ENCODE results near the gene MRGPRD.
"Not testable (repeated sequence)": the region's sequence is repeated elsewhere in the genome, so short reads cannot be mapped to it uniquely, and the experiment has no call there.

Gene MRGPRD

DNA sequence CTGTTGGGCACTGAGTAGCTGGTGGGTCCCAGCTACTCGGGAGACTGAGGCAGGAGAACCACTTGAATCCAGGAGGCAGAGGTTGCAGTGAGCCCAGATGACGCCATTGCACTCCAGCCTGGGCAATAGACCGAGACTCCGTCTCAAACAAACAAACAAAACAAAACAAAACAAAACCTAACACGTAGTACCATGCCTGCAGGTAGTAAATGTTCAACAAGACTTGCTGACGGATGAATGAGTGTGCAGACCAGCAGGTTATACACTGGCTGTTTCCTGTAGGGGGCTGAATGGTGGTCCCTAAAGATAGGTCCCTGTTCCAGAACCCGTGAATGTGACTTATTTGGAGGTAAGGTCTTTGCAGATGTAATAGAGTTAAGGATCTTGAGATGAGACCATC is 12.8 kb upstream of the MRGPRD start:
- no peak for DNase-seq (ENCODE audit: low read depth, low spot score)

DNA sequence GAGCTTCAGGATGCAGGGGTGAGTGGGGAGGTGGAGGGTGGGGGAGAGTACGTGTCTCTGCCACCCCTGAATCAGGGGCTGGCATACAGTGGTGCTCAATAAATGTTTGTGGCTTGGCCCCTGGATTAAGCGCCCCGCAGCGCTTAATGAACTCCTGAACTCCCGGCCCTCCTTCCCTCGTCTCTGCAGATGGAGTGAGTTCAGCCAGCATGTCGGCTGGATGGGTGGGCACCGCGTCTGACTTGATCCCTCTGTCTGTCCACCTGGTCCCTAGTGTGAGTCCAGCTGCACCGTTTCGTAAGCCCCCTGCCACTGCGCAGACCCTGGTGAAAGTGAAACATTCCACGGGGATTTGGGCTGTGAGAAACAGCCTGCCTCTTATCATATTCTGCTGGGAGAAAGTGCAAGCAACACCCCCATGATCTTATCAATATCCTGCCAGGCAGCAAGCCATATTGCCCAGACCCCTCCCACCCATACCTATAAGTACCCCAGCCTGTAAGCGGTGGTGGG is 12.0 kb upstream of the MRGPRD start:
- DNase-seq (ENCODE audit: low read depth, low spot score) = no peak

DNA sequence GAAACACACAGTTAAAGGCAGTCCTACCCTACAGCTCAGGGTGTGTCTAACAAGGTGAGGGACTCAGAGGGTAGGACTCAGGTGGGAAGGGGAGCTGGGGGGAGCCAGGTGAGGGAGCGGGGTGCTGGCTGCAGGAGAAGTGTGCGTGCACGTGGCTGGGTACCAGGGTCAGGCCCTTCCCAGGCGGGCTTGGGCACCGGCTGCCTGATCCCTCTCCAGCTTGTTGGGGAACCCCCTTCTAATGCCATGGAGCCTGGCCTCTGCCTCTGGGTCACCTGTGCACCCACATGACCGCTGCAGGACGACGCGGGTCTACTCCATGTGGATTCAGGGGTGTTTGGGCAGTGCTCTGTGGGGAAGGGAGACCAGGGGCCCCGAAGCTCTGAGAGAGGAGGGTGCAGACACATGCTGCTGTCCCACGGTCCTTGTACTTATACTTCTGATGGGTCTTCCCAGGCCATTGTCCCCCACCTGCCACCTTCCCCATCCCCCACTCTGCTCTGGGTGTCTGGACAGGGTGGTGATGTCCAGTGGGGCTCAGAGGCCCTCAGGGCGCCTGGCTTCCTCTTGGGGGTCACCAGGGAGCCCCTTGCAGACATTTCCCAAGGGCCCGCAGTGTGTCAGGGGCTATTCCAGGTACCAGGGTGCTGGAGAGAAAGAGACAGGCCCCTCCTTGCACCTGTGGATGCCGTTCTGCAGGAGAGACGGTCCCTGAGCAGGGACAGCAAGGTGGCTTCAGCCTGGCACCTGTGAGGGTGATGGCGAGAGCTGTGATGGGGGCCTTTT is 10.4 kb upstream of the MRGPRD start:
- no peak for DNase-seq (ENCODE audit: low read depth, low spot score)

DNA sequence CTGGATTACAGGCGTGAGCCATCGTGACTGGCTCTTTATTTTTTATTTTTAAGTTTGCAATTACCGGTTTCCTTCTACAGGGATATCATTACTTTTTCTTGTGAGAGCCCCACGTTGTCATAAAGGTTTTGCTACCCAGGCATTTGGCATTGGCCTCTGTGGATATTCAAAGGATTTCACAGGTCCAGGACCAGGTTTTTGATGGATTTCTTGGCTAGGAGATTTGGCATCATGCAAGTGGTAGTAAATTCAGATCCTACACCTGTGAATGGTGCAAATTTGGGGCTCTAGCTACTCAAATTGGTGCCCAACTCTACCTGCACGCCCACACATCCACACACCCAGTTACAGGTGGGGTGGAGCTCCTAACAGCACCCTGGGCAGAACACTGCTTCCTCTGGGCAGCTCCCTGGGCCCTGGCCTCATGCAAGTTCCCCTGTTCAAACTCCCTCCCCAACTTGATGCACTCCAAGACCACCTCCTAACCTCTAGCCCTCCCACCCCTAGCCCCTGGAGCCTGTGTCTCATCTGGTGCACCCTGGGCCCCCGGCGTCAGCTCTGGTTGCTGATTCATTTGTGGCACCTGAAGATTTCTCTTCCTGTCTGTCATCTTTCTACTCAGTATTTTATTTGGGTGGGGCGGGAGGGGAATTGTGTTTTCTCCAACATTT is 9.3 kb upstream of the MRGPRD start:
- no peak for DNase-seq (ENCODE audit: low read depth, low spot score)

DNA sequence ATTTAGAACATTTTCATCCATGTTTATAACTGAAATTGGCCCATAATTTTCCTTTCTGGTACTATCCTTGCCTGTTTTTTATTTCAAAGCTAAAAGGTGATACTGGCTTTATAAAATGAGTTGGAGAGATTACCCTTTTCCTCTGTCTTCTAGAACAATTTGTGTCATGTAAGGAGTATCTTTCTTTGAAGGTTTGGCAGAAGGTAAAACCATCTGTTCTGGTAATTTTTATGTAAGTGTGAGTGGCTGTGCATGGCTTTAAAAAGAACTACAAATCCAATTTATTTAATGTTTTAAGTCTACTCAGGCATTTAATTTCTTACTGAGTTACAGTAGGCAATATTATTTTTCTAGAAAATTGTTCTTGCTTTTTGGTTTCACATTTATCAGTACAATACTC is 7.7 kb upstream of the MRGPRD start:
- no peak for DNase-seq (ENCODE audit: low read depth, low spot score)

DNA sequence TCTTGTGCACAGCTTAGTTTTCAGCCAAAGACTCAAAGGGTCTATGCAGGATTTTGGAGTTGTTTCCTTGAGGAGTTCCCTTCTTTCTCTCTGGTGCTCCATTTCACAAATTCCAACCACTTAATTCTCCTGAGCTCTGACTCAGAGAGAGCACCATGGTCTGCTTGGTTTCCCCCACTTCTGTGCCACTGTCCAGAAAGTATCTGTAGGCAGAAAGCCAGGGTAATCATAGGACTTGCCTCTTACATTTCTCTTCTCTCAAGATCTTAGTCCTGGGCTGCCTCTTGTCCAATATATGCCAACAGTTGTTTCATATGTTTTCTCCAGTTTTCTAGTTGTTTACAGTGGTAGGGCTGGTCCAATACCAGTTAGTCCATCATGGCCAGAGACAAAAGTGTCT is 6.4 kb upstream of the MRGPRD start:
- no peak for DNase-seq (ENCODE audit: low read depth, low spot score)

DNA sequence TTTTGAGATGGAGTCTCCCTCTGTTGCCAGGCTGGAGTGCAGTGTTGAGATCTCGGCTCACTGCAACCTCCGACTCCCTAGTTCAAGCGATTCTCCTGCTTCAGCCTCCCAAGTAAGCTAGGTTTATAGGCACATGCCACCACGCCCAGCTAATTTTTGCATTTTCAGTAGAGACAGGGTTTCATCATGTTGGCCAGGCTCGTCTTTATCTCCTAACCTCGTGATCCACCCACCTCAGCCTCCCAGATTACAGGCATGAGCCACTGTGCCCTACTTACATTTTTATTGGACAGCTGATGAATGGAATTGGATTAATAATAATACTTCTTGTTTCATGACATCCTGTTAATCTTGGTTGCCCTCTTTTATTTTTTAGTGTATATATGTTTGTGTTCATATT is 3.0 kb upstream of the MRGPRD start:
- DNase-seq (ENCODE audit: low read depth, low spot score) = no peak

DNA sequence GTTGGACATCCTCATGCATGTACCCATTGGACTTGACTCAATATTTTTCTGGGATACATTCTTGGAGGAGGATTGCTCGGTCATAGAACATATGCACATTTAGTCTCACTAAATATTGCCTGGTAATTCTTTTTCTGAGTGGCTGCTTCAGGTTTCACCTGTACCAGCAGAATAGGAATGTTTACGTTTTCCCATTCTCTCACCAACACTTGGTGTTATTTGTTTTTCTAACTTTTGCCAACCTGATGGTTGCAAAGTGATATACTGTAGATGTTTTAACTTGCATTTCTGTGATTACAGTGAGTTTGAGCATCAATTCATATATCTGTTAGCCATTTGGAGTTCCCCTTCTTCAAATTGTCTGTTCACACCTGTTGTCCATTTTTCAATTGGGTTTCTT is 1.3 kb upstream of the MRGPRD start:
- no peak for DNase-seq (ENCODE audit: low read depth, low spot score)

DNA sequence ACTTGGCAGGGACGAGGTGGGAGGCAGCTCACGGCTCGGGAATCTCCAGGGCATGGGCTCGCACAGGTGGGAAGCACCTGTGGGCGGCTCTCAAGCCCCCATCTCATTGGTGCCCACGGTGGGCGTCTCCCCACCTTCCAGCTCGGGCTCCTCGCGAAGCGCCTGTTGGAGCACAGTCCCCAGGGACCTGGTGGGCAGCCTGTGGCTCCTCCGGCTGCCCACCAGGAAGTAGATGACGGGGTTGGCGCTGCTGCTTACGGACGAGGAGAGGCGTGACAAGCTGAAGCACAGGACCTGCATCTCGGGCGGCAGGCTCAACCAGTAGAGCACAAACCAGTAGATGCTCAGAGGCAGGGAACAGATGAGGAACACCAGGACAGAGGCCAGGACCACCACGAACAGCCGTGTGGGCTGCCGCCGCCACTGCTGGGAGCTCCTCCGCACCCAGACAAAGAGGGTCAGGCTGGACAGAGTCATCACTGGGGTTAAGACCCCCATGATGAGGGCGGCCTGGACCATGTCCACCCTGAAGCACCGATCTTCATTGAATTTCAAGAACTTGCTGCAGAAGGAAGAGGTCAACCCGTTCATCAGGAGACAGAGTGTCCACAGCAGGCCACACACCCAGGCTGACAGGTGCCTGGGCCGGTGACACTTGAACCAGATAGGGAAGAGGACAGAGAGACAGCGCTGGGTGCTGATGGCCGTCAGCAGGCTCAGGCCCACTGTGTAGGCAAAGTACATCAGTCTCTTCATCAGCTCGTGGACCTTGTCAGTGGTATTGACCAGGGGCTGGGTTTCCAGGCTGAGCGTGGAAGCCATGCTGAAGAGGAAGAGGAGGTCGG is 633 bp downstream of the MRGPRD start:
- no peak for DNase-seq (ENCODE audit: low read depth, low spot score)

DNA sequence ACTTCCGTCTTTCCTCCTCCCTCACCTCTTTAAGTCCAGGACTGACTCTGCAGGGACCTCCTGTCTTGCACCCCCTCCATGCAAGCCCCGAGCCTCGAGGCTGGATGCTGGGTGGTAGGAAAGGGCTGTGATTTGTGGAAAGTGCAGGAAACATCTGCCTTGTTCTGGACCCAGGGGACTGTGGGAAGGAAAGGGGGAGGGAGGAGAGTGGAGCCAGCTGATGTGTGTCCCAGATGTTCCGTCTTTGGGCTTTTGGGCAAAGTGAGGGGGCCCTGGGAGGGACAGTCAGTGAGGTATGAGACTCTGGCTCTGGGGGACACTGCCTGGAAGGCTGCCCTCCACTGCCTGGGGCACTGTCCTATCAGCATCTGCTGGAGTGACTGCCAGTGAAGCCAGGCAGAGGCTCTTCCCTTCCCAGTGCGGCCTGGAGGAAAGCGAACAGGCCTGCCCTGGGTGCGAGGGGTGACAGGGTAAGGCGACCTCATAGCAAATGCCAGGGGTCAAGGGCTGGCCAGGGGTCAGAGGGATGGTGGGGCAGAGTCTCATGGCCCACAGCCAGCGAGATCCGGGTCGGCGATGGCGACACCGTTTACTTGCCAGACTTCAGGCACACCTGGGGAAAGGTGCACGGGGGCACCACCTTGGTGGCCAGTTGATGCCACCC is 1.7 kb downstream of the MRGPRD start:
- DNase-seq (ENCODE audit: low read depth, low spot score) = no peak

DNA sequence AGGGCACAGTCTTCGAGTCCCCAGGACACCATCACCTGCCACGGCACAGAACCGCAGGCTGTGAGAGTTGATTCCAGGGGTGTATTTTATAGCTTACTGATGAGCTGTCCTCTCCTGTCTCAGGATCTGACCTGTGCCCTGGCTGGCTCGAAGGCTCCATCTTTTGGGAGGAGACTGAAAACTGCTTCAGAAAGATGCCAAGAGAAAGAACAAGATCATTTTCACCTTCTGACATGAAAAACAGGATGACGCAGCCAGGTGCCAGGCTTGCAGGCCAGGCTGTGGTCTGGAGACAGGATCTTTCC is 2.2 kb downstream of the MRGPRD start:
- DNase-seq (ENCODE audit: low read depth, low spot score) = no peak

DNA sequence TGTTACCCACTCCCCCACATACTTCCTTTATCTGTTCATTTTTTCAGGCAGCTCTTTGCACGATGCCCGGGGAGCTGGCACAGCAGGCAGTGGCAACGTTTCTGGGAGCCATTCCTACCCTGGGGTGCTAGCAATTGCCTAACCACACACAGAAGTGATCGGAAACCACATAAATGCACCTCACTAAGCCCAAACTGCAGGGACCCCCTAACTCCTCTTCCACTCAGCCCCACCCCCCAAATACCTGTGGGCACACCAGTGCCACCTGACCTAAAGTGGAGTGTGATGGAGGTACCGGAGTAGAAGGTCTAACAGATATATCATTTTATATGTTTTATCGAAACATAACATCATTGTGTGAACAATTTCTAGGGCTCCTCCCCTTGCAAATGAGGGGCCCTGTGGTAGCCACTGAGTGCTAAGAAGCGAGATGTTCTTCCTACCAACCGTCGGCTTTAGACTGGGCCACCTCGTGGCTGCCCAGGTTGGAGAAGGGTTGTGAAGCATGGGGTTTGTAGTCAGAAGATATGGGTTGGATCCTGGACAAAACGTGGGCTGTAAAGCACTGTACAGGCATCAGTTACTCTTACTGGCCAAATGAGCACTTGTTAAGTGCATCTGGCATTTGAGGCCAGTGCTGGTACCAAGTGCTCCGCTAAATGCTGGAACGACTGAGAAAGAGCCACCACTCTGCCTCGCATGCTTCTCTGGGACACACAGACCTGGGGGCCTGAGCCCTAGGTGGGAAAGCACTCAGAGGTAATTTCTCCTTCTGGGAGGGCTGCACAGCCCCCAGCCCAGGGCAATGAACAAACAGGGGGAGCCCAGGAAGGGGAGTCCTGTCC is 2.8 kb downstream of the MRGPRD start:
- no peak for DNase-seq (ENCODE audit: low read depth, low spot score)

DNA sequence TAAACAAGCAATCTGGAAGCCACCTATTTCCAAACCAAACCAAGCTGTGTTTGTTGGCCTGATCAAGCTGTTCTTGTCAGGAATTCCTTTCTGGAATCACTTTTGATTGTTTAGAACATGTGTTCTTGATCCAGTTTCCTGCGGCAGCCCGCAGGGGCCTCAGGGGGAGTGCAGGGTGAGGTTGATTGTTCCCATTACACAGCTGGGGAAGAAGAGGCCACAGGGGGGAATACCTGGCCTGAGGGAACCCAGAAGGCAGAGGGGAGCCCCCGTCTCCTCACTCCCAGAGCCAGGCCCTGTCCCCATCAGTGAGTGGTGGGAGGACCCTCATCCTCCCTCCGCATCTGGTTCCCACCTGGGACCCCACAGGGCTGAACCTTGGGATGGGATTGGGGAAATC is 4.2 kb downstream of the MRGPRD start:
- DNase-seq (ENCODE audit: low read depth, low spot score) = no peak

DNA sequence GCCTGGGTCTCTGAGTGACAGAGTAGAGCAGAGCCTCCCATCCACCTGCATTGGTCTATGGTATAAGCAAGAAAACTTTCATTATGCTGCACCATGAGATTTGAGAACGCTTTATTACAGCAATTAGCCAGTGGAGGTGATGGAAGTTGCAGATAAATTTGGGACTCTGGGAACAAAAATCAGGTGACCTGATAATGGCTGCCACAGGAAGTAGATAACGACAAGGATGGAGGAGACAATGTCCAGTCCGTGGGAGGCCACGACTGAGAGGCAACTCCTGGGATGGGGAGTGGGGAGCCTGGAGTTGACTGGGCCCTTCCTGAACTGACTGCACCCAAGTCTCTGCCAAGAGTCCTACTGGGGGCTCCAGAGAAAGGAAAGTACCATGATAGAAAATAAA is 4.7 kb downstream of the MRGPRD start:
- no peak for DNase-seq (ENCODE audit: low read depth, low spot score)

DNA sequence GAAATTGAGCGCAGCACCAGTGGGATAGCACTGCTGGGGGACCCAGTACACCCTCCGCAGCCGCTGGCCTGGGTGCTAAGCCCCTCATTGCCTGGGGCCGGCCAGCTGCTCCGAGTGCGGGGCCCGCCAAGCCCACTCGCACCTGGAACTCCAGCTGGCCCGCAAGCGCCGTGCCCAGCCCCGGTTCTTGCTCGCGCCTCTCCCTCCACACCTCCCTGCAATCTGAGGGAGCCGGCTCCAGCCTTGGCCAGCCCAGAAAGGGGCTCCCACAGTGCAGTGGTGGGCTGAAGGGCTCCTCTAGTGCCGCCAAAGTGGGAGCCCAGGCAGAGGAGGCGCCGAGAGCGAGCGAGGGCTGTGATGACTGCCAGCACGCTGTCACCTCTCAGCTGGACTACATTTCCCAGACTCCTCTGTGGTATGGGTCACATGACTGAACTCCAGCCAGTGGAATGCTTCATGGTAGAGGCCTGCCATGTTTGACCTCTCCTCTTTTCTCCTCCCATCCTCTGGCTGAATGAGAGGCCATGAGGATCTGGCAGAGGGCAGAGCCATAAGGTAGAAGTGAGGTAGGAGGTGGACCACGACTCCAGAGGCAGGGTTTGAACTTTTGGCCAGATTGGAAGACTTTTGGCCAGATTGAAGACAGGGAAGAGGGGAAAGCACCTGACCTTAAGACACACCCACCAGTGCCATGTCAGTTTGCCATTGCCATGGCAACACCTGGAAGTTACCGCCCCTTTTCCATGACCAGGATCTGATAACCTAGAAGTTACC is 6.2 kb downstream of the MRGPRD start:
- peak; percentile 64 for DNase-seq (ENCODE audit: low read depth, low spot score)

DNA sequence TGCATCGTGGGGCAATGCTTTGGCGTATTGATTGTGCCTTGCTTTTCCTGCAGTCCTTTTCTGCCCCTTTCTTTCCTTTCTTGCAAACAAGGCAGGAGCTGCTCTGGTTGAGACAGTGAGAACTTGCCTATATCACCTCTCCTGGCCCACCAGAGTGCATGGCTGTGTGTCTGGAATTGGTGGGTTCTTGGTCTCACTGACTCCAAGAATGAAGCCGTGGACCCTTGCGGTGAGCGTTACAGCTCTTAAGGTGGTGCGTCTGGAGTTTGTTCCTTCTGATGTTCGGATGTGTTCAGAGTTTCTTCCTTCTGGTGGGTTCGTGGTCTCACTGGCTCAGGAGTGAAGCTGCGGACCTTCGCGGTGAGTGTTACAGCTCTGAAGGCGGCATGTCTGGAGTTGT is 7.1 kb downstream of the MRGPRD start:
- DNase-seq (ENCODE audit: low read depth, low spot score) = not testable (repeated sequence)

DNA sequence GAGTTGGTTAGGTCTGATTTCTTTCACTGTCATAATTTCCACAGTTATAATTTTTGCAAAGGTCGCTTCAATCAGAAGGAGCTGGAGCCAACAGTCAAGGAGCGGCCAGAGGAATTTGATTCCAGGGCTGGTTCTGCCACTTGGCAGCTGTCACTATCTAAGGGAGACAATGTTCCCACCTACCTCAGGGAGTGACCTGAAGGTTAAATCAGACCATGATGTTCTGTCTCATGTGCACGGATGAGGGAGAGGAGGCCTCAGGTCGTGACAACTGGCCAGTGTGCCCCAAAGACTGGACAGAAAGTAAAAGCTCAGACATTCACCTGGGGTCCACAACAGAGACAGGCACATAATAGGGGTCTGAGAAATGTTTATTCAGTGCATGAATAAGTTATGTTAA is 7.6 kb downstream of the MRGPRD start:
- DNase-seq (ENCODE audit: low read depth, low spot score) = no peak

DNA sequence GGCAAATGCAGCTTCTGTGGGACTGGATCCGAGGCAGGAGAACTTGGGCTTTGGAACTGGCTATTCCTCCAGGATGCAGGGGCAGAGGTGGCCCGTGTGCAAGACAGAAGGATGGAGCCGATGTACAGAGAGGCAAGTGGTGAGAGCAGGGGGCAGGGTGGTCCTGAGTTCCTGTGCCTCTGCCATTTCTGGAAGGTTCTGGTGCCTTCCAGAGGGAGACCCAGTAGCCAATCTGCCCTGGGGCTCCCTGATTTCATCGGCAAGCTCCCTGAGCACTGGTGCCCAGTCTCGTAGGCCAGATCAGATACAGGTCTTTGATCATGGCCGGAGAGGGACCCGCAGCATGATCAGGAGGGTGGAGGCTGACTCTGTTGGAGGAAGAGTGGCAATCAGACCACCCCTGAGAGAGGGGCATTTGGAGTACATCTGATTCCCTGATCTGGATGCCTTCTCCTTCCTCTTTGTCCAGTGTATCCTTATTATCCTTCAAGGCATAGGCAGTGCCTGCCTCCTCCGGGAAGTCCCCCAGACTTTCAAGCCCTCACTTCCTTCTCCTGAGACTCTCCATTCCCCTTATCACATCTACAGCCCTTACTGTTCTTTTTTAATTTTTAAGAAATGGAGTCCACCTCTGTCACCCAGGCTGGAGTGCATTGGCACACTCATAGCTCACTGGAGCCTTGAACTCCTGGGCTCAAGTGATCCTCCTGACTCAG is 9.7 kb downstream of the MRGPRD start:
- DNase-seq (ENCODE audit: low read depth, low spot score) = no peak

DNA sequence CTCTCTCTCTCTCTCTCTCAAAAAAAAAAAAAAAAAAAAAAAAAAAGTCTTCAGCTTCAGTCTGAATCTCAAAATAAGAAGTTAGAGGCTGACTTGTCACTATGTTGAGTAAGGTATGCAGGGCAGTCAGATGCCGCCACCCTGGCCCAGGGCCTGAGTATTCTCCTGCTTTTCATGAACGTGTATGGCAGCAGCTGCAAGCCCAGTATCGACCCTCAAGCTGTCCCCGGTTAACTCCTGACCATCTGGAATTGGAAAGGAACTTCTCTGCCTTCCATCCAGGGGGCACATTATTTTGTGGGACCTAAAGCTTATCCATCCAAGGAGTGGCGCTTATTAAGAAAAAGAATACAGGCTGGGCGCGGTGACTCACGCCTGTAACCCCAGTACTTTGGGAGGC is 11.4 kb downstream of the MRGPRD start:
- DNase-seq (ENCODE audit: low read depth, low spot score) = no peak

Measured in ELF-1 (cell line).